GM10266 (cell line): ENCODE data around the gene GNG14.

Experiments
- DNase-seq: peaks from one replicate; pipeline ENCODE4 v3.0.0; 2012; ENCODE audit errors: extremely low spot score
- TF ChIP-seq, protein P1 (sequence below): IDR thresholded peaks from 2 replicates; pipeline ENCODE4 v1.5.1; 2012; ENCODE audit warnings: mild to moderate bottlenecking, low read depth; ENCODE audit not compliant: control insufficient read depth, insufficient read depth; ENCODE audit errors: missing control alignments

GNG14 gene

GRCh38 chr19:12667731-12668302, 20.0 kb upstream of the GNG14 start:
- no peak for DNase-seq
- TF ChIP-seq, protein P1, sequence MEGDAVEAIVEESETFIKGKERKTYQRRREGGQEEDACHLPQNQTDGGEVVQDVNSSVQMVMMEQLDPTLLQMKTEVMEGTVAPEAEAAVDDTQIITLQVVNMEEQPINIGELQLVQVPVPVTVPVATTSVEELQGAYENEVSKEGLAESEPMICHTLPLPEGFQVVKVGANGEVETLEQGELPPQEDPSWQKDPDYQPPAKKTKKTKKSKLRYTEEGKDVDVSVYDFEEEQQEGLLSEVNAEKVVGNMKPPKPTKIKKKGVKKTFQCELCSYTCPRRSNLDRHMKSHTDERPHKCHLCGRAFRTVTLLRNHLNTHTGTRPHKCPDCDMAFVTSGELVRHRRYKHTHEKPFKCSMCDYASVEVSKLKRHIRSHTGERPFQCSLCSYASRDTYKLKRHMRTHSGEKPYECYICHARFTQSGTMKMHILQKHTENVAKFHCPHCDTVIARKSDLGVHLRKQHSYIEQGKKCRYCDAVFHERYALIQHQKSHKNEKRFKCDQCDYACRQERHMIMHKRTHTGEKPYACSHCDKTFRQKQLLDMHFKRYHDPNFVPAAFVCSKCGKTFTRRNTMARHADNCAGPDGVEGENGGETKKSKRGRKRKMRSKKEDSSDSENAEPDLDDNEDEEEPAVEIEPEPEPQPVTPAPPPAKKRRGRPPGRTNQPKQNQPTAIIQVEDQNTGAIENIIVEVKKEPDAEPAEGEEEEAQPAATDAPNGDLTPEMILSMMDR = no peak

DNA sequence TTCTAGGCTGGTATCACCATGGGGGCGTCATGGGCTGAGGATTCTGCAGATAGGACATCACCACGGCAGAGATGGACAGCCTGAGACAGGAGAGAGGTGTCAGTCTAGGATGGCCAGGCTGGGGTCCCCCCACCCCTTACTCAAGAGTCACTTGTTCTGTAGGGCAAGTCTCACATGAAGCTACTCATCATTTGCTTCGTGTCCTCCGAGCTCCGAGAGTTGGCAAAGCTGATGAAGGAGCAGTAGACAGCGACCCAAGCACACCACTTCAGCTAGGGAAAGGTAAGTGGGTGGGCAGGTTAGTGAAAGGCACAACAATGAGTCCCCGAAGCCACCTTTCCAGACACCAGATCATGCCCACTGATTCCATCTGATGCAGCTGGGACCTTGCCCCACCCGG, 19.5 kb upstream of the GNG14 start:
- no peak for DNase-seq
- TF ChIP-seq, protein P1 = no peak

GRCh38 chr19:12668932-12669269, 18.9 kb upstream of the GNG14 start:
- peak; percentile 59 for DNase-seq
- TF ChIP-seq, protein P1 = no peak

DNA sequence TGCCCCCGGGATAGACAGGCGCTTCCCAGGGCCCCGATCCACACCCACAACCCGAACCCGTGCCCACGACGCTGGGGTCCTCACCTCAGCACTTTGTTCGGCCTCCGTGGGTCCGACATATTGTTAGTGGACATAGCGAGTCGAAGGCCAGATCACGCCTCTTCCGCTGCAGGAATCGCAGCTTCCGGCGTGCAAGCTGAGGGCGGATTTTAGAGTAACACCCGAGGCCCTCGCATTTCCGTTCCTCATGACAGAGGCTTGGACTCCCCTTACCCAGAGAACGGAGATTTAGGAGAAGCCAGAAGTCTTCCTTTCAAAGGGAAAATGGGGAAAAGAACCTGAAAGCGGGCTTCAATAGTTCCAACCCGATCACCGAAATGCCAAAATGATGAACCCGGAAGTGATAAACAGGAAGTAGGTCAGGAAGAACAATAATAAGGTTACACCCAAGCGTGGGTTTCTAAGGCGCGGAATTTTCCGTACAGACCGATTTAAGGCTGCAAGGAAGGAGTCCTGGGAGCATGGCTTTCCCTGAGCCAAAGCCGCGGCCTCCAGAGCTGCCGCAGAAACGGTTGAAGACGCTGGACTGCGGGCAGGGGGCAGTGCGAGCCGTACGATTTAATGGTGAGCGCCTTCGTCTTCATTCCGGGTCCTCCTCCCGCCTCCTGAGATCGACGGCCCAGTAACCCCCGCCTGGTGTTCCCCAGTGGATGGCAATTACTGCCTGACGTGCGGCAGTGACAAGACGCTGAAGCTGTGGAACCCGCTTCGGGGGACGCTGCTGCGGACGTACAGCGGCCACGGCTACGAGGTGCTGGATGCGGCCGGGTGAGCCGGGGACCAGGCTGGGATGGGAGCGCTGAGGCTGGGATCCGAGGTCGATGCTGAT, 18.3 kb upstream of the GNG14 start:
- TF ChIP-seq, protein P1 = no peak
- peak; percentile 81 for DNase-seq

- TF ChIP-seq, protein P1 = no peak
- DNase-seq = no peak
Observed at GRCh38 chr19:12670159-12670928, 17.5 kb upstream of the GNG14 start.

DNA sequence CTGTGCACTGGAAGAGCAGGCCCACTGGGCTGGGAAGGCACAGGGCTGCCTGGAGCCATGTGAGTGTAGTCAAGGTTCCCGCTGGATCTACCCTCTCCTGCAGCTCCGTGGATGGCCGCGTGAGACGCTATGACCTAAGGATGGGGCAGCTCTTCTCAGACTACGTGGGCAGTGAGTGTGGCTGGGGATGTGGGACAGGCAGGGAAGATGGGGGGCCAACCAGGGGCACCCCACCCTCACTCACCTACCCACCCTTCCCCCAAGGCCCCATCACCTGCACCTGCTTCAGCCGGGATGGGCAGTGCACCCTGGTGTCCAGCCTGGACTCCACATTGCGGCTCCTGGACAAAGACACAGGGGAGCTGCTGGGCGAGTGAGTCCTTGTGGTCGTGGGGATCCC, 15.1 kb upstream of the GNG14 start:
- TF ChIP-seq, protein P1 = no peak
- DNase-seq = no peak
